ENCODE data around the gene DBNDD1.

GRCh38 chr16:89990799-89991198, 28.5 kb downstream of the DBNDD1 start:
- TF ChIP-seq ATF3 (IDR thresholded peaks at IDR 0.05) (no peak), TAF1 (conservative IDR thresholded peaks at IDR 0.05) (no peak), CTCF (IDR thresholded peaks at IDR 0.05; ENCODE audit: low read depth, low read length, missing input control) (no peak)
